Dermis microvascular lymphatic vessel endothelial cell (primary cell): Measurements from ENCODE around the gene MPLKIP. TPM values are rescaled to one million over a fixed set of nuclear protein-coding genes. Genes with fewer than 3 reads are reported as not detected.
"Not testable (repeated sequence)": the region's sequence is repeated elsewhere in the genome, so short reads cannot be mapped to it uniquely, and the experiment has no call there.

Experiments
- DNase-seq, 2 donors: peaks; one replicate each; pipeline versions ENCODE4 v3.0.0 to v3.0.0-alpha.2; 2010; ENCODE audit warnings: low read depth in 2 of 2
- total RNA-seq: library from RNA; depleted of rRNA; stranded (reverse); fragments of >200 nt; gene quantifications from 2 replicates; pipeline ENCODE4 v1.2.1, GENCODE V29; 2014

The MPLKIP gene
- total RNA-seq, 1 donor from 2014 or later = 21.3 TPM

- DNase-seq = peak; percentile 12 to 29
These were observed 628 bp downstream of the MPLKIP start for GRCh38 chr7:40133561-40134427.

- no peak for DNase-seq
These were observed 11.5 kb downstream of the MPLKIP start for GRCh38 chr7:40122940-40123254.

- not testable (repeated sequence) for DNase-seq
These were observed 12.1 kb downstream of the MPLKIP start for GRCh38 chr7:40122100-40122939.

GRCh38 chr7:40120020-40120419 is 14.4 kb downstream of the MPLKIP start:
- no peak for DNase-seq

- peak in 1 of 2 donors; percentile 5 for DNase-seq
These were observed 16.2 kb downstream of the MPLKIP start for GRCh38 chr7:40118201-40118600.

GRCh38 chr7:40117199-40117598 is 17.2 kb downstream of the MPLKIP start:
- not testable (repeated sequence) for DNase-seq

GRCh38 chr7:40115936-40116335 is 18.5 kb downstream of the MPLKIP start:
- no peak for DNase-seq

GRCh38 chr7:40105879-40106473 is 28.4 kb downstream of the MPLKIP start:
- DNase-seq = no peak

GRCh38 chr7:40102897-40103296 is 31.5 kb downstream of the MPLKIP start:
- DNase-seq = no peak

GRCh38 chr7:40101201-40101600 is 33.2 kb downstream of the MPLKIP start:
- DNase-seq = no peak

GRCh38 chr7:40099837-40100236 is 34.6 kb downstream of the MPLKIP start:
- no peak for DNase-seq

GRCh38 chr7:40098810-40099209 is 35.6 kb downstream of the MPLKIP start:
- DNase-seq = no peak

GRCh38 chr7:40097728-40098127 is 36.7 kb downstream of the MPLKIP start:
- DNase-seq = no peak

GRCh38 chr7:40095695-40096327 is 38.6 kb downstream of the MPLKIP start:
- DNase-seq = no peak

GRCh38 chr7:40095230-40095629 is 39.2 kb downstream of the MPLKIP start:
- DNase-seq = no peak

GRCh38 chr7:40093631-40094350 is 40.6 kb downstream of the MPLKIP start:
- no peak for DNase-seq

GRCh38 chr7:40092182-40092581 is 42.2 kb downstream of the MPLKIP start:
- DNase-seq = no peak

GRCh38 chr7:40077849-40078248 is 56.6 kb downstream of the MPLKIP start:
- no peak for DNase-seq
